HG03280 (cell line): ENCODE measurements around the gene CA5A.
A peak's percentile ranks its signal among the peaks of the same experiment; 100 is the strongest.
"Not testable (repeated sequence)": the region's sequence is repeated elsewhere in the genome, so short reads cannot be mapped to it uniquely, and the experiment has no call there.

ENCODE experiments used
- ATAC-seq: cut with Tn5 transposase; IDR thresholded peaks from one replicate; pipeline ENCODE4 v1.9.1; 2021; ENCODE audit warnings: mild to moderate bottlenecking, moderate library complexity; ENCODE audit not compliant: unreplicated experiment

Gene CA5A

DNA sequence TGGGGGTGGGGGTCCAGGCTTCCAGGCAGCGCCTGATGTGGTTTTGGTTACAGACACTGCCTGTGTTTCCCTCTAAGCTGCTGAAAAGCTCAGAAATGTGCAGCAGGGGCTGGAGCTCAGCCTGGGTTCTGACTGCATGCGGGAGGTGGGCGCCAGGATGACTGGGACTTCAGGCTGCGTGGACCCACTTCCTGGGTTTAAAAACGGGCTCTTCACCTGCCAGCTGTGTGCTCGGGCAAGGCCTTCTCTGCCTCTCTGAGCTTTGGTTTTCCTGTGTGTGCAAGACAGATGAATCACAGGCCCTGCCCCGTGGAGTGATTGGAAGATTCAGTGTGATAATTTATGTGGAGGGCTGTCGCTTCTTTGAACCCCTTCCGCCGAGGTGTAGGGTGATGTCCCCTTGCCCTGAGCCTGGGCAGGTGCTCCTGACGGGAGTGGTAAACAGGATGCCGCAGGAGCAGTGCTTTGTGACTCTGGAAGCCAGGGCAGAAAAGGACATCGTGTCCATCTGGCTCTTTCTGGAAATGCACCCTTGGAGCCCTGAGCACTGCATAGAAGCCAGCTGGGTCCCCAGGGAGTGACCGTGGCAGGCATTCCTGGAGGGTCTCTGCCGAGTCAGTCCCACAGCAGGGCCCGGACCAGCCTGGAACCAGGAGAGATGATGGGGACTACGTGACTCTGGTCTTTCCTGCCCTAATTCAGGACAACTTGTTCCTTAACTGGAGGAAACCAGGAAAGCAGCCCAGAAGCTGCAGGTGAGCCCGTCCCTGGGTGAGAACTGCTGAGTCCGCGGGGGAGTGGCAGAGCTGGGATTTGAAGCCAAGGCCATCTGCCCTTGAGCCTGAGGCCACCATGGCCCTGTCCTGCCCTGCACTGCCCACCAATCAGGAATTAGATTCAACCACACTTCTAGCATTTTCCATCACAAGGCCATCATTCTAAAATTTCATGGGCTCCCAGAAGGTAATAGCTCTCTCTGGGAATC is 38.5 kb downstream of the CA5A start:
- no peak for ATAC-seq

DNA sequence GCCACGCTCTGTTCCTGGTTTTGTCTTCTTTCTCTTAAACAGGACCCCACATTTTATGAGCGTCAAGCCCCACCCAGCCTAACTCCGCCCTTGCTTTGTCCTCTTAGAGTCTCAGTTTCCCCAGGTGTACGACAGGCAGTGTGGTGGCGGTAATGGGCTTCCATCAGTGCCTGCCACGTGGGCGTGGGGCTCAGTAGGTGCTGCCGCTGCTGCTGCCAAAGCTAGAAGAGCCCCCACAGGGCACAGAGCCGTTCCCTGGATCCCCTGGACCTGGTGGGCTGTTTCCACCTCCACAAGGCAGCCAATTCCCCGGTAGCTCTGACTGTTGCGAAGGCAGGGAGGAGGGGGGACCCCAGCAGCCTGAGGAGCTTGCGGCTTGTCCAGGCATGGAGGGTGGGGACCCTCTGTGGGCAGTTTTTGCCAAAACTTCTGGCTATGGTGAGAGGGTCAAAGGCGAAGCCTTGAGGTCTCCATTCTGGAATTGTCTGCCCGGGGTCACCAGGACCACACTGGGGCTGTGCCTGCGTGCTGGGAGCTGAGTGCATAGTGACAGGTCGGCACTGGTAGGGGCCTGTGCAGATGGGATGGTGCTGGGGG is 39.3 kb downstream of the CA5A start:
- not testable (repeated sequence) for ATAC-seq

GRCh38 chr16:87896176-87896890 is 40.0 kb downstream of the CA5A start:
- ATAC-seq, result not testable (repeated sequence)

- ATAC-seq, result peak; percentile 50
Observed at GRCh38 chr16:87895641-87896141, 40.6 kb downstream of the CA5A start.

DNA sequence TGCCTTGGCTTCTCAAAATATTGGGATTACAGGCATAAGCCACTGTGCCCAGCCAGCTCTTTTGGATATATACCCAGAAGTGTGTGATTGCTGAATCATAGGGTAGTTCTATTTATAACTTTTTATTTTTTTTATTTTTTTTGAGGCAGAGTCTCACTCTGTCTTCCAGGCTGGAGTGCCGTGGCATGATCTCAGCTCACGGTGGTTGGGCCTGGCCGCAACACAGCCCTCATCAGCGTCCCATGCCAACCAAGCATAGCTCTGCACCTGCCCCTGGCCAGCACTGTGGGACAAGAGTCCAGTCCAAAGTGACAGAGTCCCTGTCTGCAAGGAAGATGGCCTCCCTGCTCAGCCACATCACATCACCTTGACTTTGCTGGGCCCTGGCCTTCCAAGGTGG is 42.3 kb downstream of the CA5A start:
- ATAC-seq, result not testable (repeated sequence)

- no peak for ATAC-seq
Observed at GRCh38 chr16:87891764-87892163, 44.6 kb downstream of the CA5A start.

DNA sequence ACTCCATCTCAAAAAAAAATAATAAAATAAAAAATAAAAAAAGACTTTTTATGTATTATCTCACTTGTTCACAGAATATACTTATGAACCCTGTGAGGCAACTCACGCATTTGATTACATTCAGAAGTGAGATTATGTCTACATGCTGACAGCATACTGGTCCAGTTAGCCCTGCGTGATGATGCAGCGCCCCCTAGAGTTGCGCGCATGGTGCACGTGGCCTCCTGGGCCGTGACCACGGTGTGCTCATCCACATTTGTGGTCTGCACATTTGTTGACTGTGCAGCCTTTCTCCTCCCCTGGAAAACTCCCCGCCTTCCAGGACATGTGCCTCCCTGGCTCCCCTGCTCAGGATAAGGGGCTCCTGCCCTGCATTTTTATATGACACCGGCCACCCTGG is 46.6 kb downstream of the CA5A start:
- not testable (repeated sequence) for ATAC-seq

- not testable (repeated sequence) for ATAC-seq
Observed at GRCh38 chr16:87888346-87888745, 48.0 kb downstream of the CA5A start.

GRCh38 chr16:87887931-87888330 is 48.4 kb downstream of the CA5A start:
- ATAC-seq, result not testable (repeated sequence)

- not testable (repeated sequence) for ATAC-seq
Observed at GRCh38 chr16:87885371-87885967, 50.9 kb downstream of the CA5A start.

DNA sequence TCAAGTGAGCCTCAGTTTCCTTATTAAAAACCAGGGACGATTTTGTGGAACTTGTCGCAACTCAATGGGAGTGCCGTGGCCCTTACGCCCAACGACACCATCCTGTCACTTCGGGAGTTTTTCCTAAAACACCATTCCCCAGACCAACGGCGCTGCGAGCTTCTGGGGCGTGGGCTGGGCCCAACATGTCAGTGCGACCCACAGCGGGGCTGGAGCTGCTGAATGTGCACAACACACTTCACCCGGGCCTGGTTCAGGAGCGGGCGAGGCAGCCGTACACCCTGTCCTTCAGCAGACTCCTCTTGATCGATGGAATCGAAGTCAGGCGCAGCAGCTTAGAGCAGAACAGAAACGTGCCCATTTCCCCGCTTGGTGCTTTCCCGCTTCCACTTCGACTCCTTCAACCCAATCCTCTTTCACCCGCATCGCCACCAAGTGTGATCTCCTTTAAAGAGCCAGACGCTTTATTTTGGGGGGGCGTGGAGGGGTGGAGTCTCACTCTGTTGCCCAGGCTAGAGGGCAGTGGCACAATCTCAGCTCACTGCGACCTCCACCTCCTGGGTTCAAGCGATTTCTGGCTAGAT is 53.8 kb downstream of the CA5A start:
- ATAC-seq, result no peak

GRCh38 chr16:87881324-87882200 is 54.8 kb downstream of the CA5A start:
- no peak for ATAC-seq

GRCh38 chr16:87880117-87880696 is 56.1 kb downstream of the CA5A start:
- ATAC-seq, result no peak

GRCh38 chr16:87879411-87880013 is 56.8 kb downstream of the CA5A start:
- not testable (repeated sequence) for ATAC-seq

GRCh38 chr16:87878704-87879103 is 57.6 kb downstream of the CA5A start:
- ATAC-seq, result no peak

- ATAC-seq, result no peak
Observed at GRCh38 chr16:87877942-87878507, 58.3 kb downstream of the CA5A start.

DNA sequence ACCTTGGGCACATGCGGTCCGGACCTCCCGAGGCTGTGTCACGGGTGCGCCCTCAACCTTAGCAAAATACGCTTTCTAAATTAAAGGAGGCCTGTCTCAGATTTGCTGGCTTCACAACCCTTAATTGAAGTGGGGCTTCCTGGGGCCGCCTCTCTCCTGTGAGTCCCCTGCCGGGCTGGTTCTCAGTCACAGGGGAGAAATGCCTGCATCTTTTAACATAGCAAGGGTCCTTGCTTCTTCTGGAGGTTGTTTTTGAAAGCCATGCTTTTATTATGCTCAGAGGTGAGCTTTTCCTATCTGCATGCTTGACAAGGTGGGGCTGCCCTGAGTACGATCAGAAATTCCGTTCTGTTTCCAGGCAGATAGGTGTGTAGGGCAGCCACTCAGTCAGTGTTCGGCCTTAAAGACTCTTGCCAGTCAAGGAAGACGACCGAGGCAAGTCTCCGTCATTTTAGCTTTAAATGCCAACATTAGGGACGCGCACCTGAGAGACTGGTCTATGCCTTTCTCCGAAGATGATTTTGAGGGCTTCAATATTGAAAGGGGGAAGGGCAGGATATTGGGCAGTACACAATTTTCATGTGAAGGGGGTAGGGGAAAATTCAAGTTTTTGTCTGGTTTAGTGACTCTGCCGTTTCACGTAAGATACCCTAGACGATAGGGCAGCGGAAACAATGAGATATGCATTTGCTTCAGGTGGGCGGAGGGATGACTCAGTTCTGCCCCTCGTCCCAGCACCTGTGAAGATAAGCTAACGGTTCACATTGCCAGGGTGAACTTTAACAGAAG is 61.5 kb downstream of the CA5A start:
- ATAC-seq, result no peak
